ENCODE results near the gene TRIM8.

TRIM8 gene

DNA sequence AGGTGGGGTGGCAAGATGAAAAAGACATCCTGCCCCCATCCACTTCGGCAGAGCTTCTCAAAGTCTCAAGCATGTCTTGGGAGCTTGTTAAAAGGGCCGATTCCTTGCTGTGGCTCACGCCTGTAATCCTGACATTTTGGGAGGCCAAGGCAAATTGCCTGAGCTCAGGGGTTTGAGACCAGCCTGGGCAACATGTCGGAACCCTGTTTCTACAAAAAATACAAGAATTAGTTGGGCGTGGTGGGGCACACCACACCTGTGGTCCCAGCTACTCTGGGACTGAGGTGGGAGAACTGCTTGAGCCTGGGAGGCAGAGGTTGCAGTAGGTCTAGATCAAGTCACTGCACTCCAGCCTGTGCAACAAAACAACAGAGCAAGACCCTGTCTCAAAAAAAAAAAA is 14.5 kb downstream of the TRIM8 start:
- H3K4ac ChIP-seq (ENCODE audit: low read depth in 1 of 2, low read length in 2 of 2), result no peak overlapping the region
- DNase-seq, result no peak
- H4K91ac ChIP-seq (ENCODE audit: low read length), result no peak overlapping the region
- H2BK12ac ChIP-seq (ENCODE audit: low read length in 2 of 2), result no peak overlapping the region
- H2AK5ac ChIP-seq (ENCODE audit: low read length, severe bottlenecking), result no peak overlapping the region
- H3K14ac ChIP-seq (ENCODE audit: low read length in 2 of 2), result no peak overlapping the region
- H2BK15ac ChIP-seq (ENCODE audit: low read depth, poor library complexity, severe bottlenecking), result no peak overlapping the region
- H3K4me2 ChIP-seq (ENCODE audit: low read length, poor library complexity, severe bottlenecking), result no peak overlapping the region
- H4K8ac ChIP-seq (ENCODE audit: low read length), result no peak overlapping the region
- H3K23ac ChIP-seq (ENCODE audit: low read length in 2 of 2), result no peak overlapping the region
- no peak overlapping the region for H3K27ac ChIP-seq (ENCODE audit: low read length, poor library complexity, severe bottlenecking)
- no peaks in the 10 kb centered on the region for H3K27me3 ChIP-seq (ENCODE audit: control insufficient read depth in 1 of 2, insufficient read depth in 1 of 2, low read length in 2 of 2)
- H3K9me3 ChIP-seq (ENCODE audit: control insufficient read depth, low read length), result no peaks in the 10 kb centered on the region
- no peak overlapping the region for H2AFZ ChIP-seq (ENCODE audit: low read depth, low read length)
- H2BK5ac ChIP-seq (ENCODE audit: low read depth, low read length, poor library complexity, severe bottlenecking), result no peak overlapping the region
- no peak overlapping the region for H2BK120ac ChIP-seq (ENCODE audit: low read depth, low read length)
- H3K36me3 ChIP-seq (ENCODE audit: control insufficient read depth in 1 of 2, insufficient read depth in 2 of 2, low read depth in 1 of 2, low read length in 2 of 2), result peaks cover 50 to 53% of the 10 kb centered on the region in 2 experiments
- 99% methylated on average over 5 of the region's 5 CpGs for WGBS
- no peak overlapping the region for H3K9ac ChIP-seq (ENCODE audit: low read length)
- no peak overlapping the region for H3K18ac ChIP-seq (ENCODE audit: low read depth in 1 of 2, low read length in 2 of 2)
- peaks cover 29% of the 10 kb centered on the region for H3K79me1 ChIP-seq (replicated peaks; ENCODE audit: low read length, poor library complexity, severe bottlenecking)
- H3K4me1 ChIP-seq (ENCODE audit: control insufficient read depth, insufficient read depth, low read depth, low read length), result peaks cover 27% of the 10 kb centered on the region
- no peak overlapping the region for H3K4me3 ChIP-seq (ENCODE audit: insufficient read depth in 1 of 2, low read depth in 1 of 2, low read length in 2 of 2)

DNA sequence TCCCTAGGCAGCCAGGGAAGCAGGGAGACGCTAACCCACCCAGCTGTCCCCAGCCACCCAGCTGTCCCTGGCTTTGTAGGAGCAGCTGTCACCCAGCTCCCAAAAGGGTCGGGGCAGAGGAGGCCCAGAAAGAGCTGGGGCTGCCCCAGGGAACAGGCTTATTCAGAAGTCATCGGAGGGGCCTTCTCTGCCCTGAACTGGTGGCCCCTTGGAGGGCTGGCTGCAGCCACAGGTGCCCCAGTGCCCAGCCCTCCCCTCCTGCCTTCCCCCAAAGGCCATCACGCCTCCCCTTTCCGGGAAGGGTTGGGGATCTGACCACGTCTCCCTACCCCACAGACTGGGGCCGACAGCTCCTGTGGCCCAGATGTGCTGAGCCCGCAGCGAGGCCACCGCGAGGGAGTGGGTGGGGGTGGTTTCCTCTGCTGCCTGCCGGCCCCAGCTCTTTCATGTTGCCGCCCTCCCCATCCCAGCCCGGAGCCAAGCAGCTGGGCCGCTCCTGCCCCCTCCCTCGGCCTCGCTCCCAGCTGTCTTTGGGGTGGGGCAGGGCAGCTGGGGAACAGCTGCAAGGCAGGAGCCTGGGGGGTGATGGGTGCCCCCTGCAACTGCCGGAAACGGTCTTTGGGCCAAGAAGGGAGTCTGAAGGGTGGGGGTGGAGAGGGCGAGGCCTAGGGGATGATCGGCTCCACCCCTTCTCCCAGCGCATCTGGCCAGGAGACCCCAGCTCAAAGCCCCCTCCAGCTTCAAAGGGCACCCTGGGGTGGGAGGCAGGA is 16.8 kb downstream of the TRIM8 start:
- peak; percentile 65 for DNase-seq
- Histone ChIP-seq H3K4ac (ENCODE audit: low read depth in 1 of 2, low read length in 2 of 2) (peak overlapping the region; percentile 35 to 48), H2BK120ac (ENCODE audit: low read depth, low read length) (no peak overlapping the region), H3K27ac (ENCODE audit: low read length, poor library complexity, severe bottlenecking) (no peak overlapping the region), H3K9me3 (ENCODE audit: control insufficient read depth, low read length) (no peaks in the 10 kb centered on the region), H3K18ac (ENCODE audit: low read depth in 1 of 2, low read length in 2 of 2) (peak overlapping the region; percentile 37 to 58), H2AK5ac (ENCODE audit: low read length, severe bottlenecking) (peak overlapping the region; percentile 24), H3K14ac (ENCODE audit: low read length in 2 of 2) (peak overlapping the region in 1 of 2 experiments; percentile 55), H3K23ac (ENCODE audit: low read length in 2 of 2) (peak overlapping the region in 1 of 2 experiments; percentile 9), H4K91ac (ENCODE audit: low read length) (peak overlapping the region; percentile 83), H2BK15ac (ENCODE audit: low read depth, poor library complexity, severe bottlenecking) (peak overlapping the region; percentile 90), H3K9ac (ENCODE audit: low read length) (peak overlapping the region; percentile 54), H2AFZ (ENCODE audit: low read depth, low read length) (no peak overlapping the region), H3K4me2 (ENCODE audit: low read length, poor library complexity, severe bottlenecking) (peak overlapping the region; percentile 40), H2BK5ac (ENCODE audit: low read depth, low read length, poor library complexity, severe bottlenecking) (no peak overlapping the region), H3K4me1 (ENCODE audit: control insufficient read depth, insufficient read depth, low read depth, low read length) (peaks cover 26% of the 10 kb centered on the region), H3K79me1 (replicated peaks; ENCODE audit: low read length, poor library complexity, severe bottlenecking) (peaks cover 18% of the 10 kb centered on the region), H4K8ac (ENCODE audit: low read length) (peak overlapping the region; percentile 77), H3K27me3 (ENCODE audit: control insufficient read depth in 1 of 2, insufficient read depth in 1 of 2, low read length in 2 of 2) (no peaks in the 10 kb centered on the region), H3K36me3 (ENCODE audit: control insufficient read depth in 1 of 2, insufficient read depth in 2 of 2, low read depth in 1 of 2, low read length in 2 of 2) (peaks cover 31 to 34% of the 10 kb centered on the region in 2 experiments), H2BK12ac (ENCODE audit: low read length in 2 of 2) (peak overlapping the region in 1 of 2 experiments; percentile 7), H3K4me3 (ENCODE audit: insufficient read depth in 1 of 2, low read depth in 1 of 2, low read length in 2 of 2) (no peak overlapping the region)
- WGBS, result 35% methylated on average over 17 of the region's 22 CpGs

DNA sequence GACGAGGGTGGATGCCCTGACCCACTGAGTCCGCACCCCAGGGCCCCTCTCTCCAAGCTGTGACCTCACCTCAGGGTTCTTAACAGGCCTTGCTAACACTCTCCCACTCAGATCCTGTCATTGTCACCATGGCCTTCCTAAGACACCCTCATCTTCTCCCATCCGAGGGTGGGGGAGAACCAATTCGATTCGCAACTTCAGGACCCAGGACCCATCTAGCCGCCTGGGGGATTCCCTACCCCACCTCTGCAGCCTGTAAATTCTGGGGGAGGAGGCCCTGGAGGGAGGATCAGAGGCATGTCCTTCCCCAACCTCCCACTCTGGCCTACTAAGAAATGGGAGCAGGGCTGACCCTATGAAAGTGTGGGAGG is 17.4 kb downstream of the TRIM8 start:
- Histone ChIP-seq H3K23ac (ENCODE audit: low read length in 2 of 2) (no peak overlapping the region), H3K18ac (ENCODE audit: low read depth in 1 of 2, low read length in 2 of 2) (peak overlapping the region in 1 of 2 experiments; percentile 58), H3K4me3 (ENCODE audit: insufficient read depth in 1 of 2, low read depth in 1 of 2, low read length in 2 of 2) (no peak overlapping the region), H2BK120ac (ENCODE audit: low read depth, low read length) (no peak overlapping the region), H3K36me3 (ENCODE audit: control insufficient read depth in 1 of 2, insufficient read depth in 2 of 2, low read depth in 1 of 2, low read length in 2 of 2) (peaks cover 25 to 28% of the 10 kb centered on the region in 2 experiments), H2BK5ac (ENCODE audit: low read depth, low read length, poor library complexity, severe bottlenecking) (no peak overlapping the region), H3K9ac (ENCODE audit: low read length) (peak overlapping the region; percentile 54), H2AFZ (ENCODE audit: low read depth, low read length) (no peak overlapping the region), H3K4ac (ENCODE audit: low read depth in 1 of 2, low read length in 2 of 2) (peak overlapping the region; percentile 17 to 48), H3K9me3 (ENCODE audit: control insufficient read depth, low read length) (no peaks in the 10 kb centered on the region), H2BK12ac (ENCODE audit: low read length in 2 of 2) (peak overlapping the region in 1 of 2 experiments; percentile 72), H3K79me1 (replicated peaks; ENCODE audit: low read length, poor library complexity, severe bottlenecking) (peaks cover 15% of the 10 kb centered on the region), H4K8ac (ENCODE audit: low read length) (peak overlapping the region; percentile 77), H3K4me1 (ENCODE audit: control insufficient read depth, insufficient read depth, low read depth, low read length) (peaks cover 27% of the 10 kb centered on the region), H2BK15ac (ENCODE audit: low read depth, poor library complexity, severe bottlenecking) (peak overlapping the region; percentile 88), H4K91ac (ENCODE audit: low read length) (peak overlapping the region; percentile 79), H2AK5ac (ENCODE audit: low read length, severe bottlenecking) (peak overlapping the region; percentile 69), H3K14ac (ENCODE audit: low read length in 2 of 2) (no peak overlapping the region), H3K4me2 (ENCODE audit: low read length, poor library complexity, severe bottlenecking) (no peak overlapping the region), H3K27me3 (ENCODE audit: control insufficient read depth in 1 of 2, insufficient read depth in 1 of 2, low read length in 2 of 2) (no peaks in the 10 kb centered on the region), H3K27ac (ENCODE audit: low read length, poor library complexity, severe bottlenecking) (no peak overlapping the region)
- no peak for DNase-seq
- 70% methylated on average over 4 of the region's 6 CpGs for WGBS

DNA sequence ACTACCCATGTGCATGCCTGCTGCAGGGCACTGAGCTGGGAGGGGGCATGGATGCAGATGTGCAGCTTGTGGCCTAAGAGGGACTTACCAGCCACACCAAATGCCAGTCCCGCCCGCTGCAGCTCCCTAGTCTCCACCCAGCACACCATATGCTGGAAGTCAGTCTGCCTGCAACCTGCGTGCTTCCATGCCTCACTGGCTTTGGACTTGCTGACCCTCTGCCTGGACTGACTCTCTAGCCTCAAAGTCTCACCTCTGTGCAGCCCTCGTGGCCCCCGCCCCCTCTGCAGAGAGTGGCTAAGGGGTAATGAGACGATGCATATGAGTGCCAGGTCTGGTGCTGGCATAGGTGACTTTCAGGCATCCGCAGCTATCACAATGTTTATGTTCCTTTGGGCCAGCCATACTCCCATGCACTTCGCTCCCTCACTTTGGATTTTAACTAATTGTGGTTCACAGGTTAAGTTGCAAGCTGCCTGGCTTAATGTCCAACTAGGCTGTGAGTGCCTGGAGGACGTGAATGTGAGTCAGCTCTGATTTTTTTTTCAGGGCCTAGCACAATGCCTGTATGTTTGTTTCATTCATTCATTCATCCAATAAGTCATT is 21.7 kb downstream of the TRIM8 start:
- peak overlapping the region; percentile 24 for H3K4me2 ChIP-seq (ENCODE audit: low read length, poor library complexity, severe bottlenecking)
- peaks cover 36% of the 10 kb centered on the region for H3K4me1 ChIP-seq (ENCODE audit: control insufficient read depth, insufficient read depth, low read depth, low read length)
- no peaks in the 10 kb centered on the region for H3K9me3 ChIP-seq (ENCODE audit: control insufficient read depth, low read length)
- H2BK5ac ChIP-seq (ENCODE audit: low read depth, low read length, poor library complexity, severe bottlenecking), result no peak overlapping the region
- WGBS, result 94% methylated on average over 9 of the region's 9 CpGs
- no peak overlapping the region for H2BK120ac ChIP-seq (ENCODE audit: low read depth, low read length)
- no peak overlapping the region for H3K9ac ChIP-seq (ENCODE audit: low read length)
- no peak overlapping the region for H2AK5ac ChIP-seq (ENCODE audit: low read length, severe bottlenecking)
- no peak overlapping the region for H3K4me3 ChIP-seq (ENCODE audit: insufficient read depth in 1 of 2, low read depth in 1 of 2, low read length in 2 of 2)
- no peaks in the 10 kb centered on the region for H3K27me3 ChIP-seq (ENCODE audit: control insufficient read depth in 1 of 2, insufficient read depth in 1 of 2, low read length in 2 of 2)
- H3K18ac ChIP-seq (ENCODE audit: low read depth in 1 of 2, low read length in 2 of 2), result no peak overlapping the region
- H3K4ac ChIP-seq (ENCODE audit: low read depth in 1 of 2, low read length in 2 of 2), result no peak overlapping the region
- H4K8ac ChIP-seq (ENCODE audit: low read length), result peak overlapping the region; percentile 10
- peak overlapping the region; percentile 39 for H3K27ac ChIP-seq (ENCODE audit: low read length, poor library complexity, severe bottlenecking)
- no peak overlapping the region for H3K23ac ChIP-seq (ENCODE audit: low read length in 2 of 2)
- no peaks in the 10 kb centered on the region for H3K36me3 ChIP-seq (ENCODE audit: control insufficient read depth in 1 of 2, insufficient read depth in 2 of 2, low read depth in 1 of 2, low read length in 2 of 2)
- H2BK12ac ChIP-seq (ENCODE audit: low read length in 2 of 2), result no peak overlapping the region
- H3K14ac ChIP-seq (ENCODE audit: low read length in 2 of 2), result no peak overlapping the region
- H4K91ac ChIP-seq (ENCODE audit: low read length), result no peak overlapping the region
- DNase-seq, result no peak
- no peak overlapping the region for H2AFZ ChIP-seq (ENCODE audit: low read depth, low read length)
- H2BK15ac ChIP-seq (ENCODE audit: low read depth, poor library complexity, severe bottlenecking), result no peak overlapping the region
- H3K79me1 ChIP-seq (replicated peaks; ENCODE audit: low read length, poor library complexity, severe bottlenecking), result no peaks in the 10 kb centered on the region

Measured in mesenchymal stem cell (in vitro differentiated cells and primary cell).